SK-MEL-5 (cell line): ENCODE data around the gene ST6GALNAC2. TPM values are rescaled to one million over a fixed set of nuclear protein-coding genes. Genes with fewer than 3 reads are reported as not detected.
"Not testable (repeated sequence)": the region's sequence is repeated elsewhere in the genome, so short reads cannot be mapped to it uniquely, and the experiment has no call there.

Source experiments
- DNase-seq: peaks from one replicate; pipeline ENCODE4 v3.0.0-alpha.2; 2016; ENCODE audit warnings: low read depth, low spot score
- in situ Hi-C: cut with HindIII; loops from 2 replicates; pipeline ENCODE4 v1.10.0; 2016; ENCODE audit warnings: low sequenced_read_pairs, high pct_unique_total_duplicates, low pct_unique_long_range_greater_than_20kb
- small RNA-seq, 2 experiments: library from RNA; depleted of rRNA; stranded (forward); fragments of <200 nt; gene quantifications; one replicate each; pipeline ENCODE3, GENCODE V24; 2014
- total RNA-seq: library from RNA; depleted of rRNA; stranded (reverse); fragments of >200 nt; shearing (Covaris generic); gene quantifications from 2 replicates; pipeline ENCODE4 v1.2.3, GENCODE V29; 2014; rRNA removed

The ST6GALNAC2 gene
- total RNA-seq, 1 experiment from 2014 or later: 96.3 TPM

- peak; percentile 59 for DNase-seq
- in situ Hi-C loops: no loop called here
These were observed 58.1 kb downstream of the ST6GALNAC2 start for GRCh38 chr17:76527430-76528111.

- in situ Hi-C loops, DNase-seq: not testable (repeated sequence)
These were observed 58.6 kb downstream of the ST6GALNAC2 start for GRCh38 chr17:76527016-76527415.

GRCh38 chr17:76525513-76525833, 60.2 kb downstream of the ST6GALNAC2 start:
- in situ Hi-C loops, DNase-seq: not testable (repeated sequence)

- peak; percentile 73 for DNase-seq
- in situ Hi-C loops: no loop called here
These were observed 60.8 kb downstream of the ST6GALNAC2 start for GRCh38 chr17:76524598-76525512.

- peak; percentile 71 for DNase-seq
- in situ Hi-C loops: no loop called here
These were observed 62.3 kb downstream of the ST6GALNAC2 start for GRCh38 chr17:76523084-76524037.

GRCh38 chr17:76521683-76522082, 64.0 kb downstream of the ST6GALNAC2 start:
- in situ Hi-C loops, DNase-seq: not testable (repeated sequence)

GRCh38 chr17:76521262-76521661, 64.4 kb downstream of the ST6GALNAC2 start:
- in situ Hi-C loops: no loop called here
- no peak for DNase-seq

GRCh38 chr17:76519048-76519966, 66.4 kb downstream of the ST6GALNAC2 start:
- in situ Hi-C loops: no loop called here
- no peak for DNase-seq

GRCh38 chr17:76517638-76518038, 68.0 kb downstream of the ST6GALNAC2 start:
- peak; percentile 58 for DNase-seq
- in situ Hi-C loops: no loop called here

Small RNA genes lying within 50 kb of the gene (small RNA-seq; reads per million reads assigned to genes)
- gene AC015802.2: 0 reads per million in 2 experiments
- 0 reads per million in 2 experiments for gene SNORD1A
- 111 to 727 reads per million in 2 experiments for gene SNORD1B

Other genes with a start within 250 kb of the ST6GALNAC2 start
- 42.2 and 43.7 TPM in 2 replicates for gene PRPSAP1, start 231.9 kb downstream of the ST6GALNAC2 start, total RNA-seq
- 60.4 and 60.5 TPM in 2 replicates for gene SPHK1, start 201.3 kb downstream of the ST6GALNAC2 start, total RNA-seq
- 30.7 and 36.4 TPM in 2 replicates for gene UBE2O, start 132.7 kb downstream of the ST6GALNAC2 start, total RNA-seq
- not detected in 2 replicates for gene AANAT, start 118.3 kb downstream of the ST6GALNAC2 start, total RNA-seq
- gene RHBDF2, start 84.4 kb downstream of the ST6GALNAC2 start, total RNA-seq: 25.0 and 28.6 TPM in 2 replicates
- 122 TPM in 2 replicates for gene CYGB, start 48.2 kb downstream of the ST6GALNAC2 start, total RNA-seq
- gene PRCD, start 45.8 kb downstream of the ST6GALNAC2 start, total RNA-seq: 15.8 and 18.8 TPM in 2 replicates
- 0.79 and 1.7 TPM in 2 replicates for gene ST6GALNAC1, start 57.9 kb upstream of the ST6GALNAC2 start, total RNA-seq
- gene MXRA7, start 125.1 kb upstream of the ST6GALNAC2 start, total RNA-seq: 197 and 199 TPM in 2 replicates
- 46.1 and 48.7 TPM in 2 replicates for gene JMJD6, start 140.7 kb upstream of the ST6GALNAC2 start, total RNA-seq
- gene METTL23, start 141.0 kb upstream of the ST6GALNAC2 start, total RNA-seq: 180 and 183 TPM in 2 replicates
- gene SRSF2, start 151.5 kb upstream of the ST6GALNAC2 start, total RNA-seq: 173 and 184 TPM in 2 replicates
- gene MFSD11, start 152.3 kb upstream of the ST6GALNAC2 start, total RNA-seq: 41.4 and 42.3 TPM in 2 replicates